WI38 (cell line): ENCODE measurements around the gene RELL2.
"Not testable (repeated sequence)": the region's sequence is repeated elsewhere in the genome, so short reads cannot be mapped to it uniquely, and the experiment has no call there.

Source experiments
- H3K4me3 ChIP-seq: 2 replicates; pipeline ENCODE4 v1.5.1; 2011; ENCODE audit warnings: low read depth, mild to moderate bottlenecking, control low read depth, low read length
- CTCF ChIP-seq: IDR thresholded peaks from 2 replicates; pipeline ENCODE4 v1.5.1; 2012; ENCODE audit warnings: low read depth, mild to moderate bottlenecking, control low read depth, low read length

RELL2 gene

DNA sequence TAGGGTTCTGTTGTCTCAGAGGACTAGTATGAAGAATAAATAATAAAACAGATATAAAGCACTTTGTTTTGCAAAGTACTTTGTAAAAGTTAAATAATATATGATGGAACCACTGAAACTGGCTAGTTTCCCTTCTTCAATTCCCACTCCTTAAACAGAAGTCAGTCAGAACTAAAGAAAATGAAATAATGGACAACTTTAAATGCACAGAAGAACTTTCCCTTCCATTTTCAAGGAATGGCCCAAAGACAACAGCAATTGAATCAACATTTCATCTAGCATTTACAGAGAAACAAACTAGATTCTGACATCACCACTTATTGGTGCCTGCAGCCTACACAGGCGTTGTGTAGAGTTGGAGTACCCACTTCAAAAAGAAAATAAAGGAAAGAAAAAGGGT lies 34.2 kb upstream of the RELL2 start:
- no peak overlapping the region for H3K4me3 ChIP-seq
- TF ChIP-seq CTCF: no peak

DNA sequence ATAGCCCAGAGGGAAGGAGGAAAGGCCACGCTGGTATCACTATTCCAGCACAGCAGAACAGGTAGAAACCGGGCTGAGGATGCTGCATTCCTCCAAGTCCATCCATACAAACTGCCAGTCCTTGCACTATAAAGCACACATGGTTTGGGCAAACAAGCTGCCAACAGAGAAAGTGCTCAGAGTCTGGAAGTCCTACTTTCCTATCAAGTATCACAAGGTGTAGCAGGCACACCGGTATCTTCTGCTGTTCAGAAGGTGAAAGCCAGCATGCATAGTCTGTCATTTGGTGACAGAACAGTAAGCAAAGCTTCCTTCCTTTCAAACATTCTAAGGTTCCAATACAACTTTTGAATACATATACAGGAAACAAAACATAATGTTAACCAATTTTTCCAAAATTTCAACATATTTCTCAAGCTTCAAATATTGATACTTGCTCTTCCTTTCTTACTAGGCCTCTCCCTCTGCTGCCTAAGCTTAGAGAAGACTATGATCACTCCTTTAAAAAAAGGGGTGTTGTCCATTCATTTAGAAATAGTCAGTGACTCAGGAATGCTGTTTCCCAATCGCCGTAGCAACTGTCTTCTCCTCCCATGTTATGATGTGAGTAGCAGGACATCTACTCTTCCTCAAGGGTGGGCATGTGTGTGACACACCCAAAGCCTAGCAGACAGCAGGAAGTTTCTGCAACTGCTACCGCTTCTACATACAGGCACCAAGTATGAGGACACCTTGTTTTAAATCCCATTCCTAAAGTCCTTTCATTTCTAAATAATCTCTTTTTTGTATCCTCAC lies 32.7 kb upstream of the RELL2 start:
- no peak for TF ChIP-seq CTCF
- no peak overlapping the region for H3K4me3 ChIP-seq

- H3K4me3 ChIP-seq: no peak overlapping the region
- no peak for TF ChIP-seq CTCF
Observed at GRCh38 chr5:141605523-141606277, 31.1 kb upstream of the RELL2 start.

DNA sequence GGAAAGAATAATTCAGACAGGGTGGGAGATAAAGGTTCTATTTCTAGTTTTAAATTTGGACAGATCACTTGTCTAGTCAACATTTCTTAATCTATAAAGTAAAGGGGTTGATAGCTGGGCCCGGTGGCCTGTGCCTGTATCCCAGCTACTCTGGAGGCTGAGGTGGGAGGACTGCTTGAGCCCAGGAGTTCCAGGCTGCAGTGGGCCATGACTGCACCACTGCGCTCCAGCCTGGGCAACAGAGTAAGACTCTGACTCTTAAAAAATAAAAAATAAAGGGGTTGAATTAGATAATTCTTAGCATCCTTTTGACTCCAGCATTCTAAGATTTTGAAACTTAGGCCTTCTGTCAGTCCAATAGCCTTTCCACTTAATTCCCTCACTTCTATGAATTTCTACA lies 28.8 kb upstream of the RELL2 start:
- no peak overlapping the region for H3K4me3 ChIP-seq
- TF ChIP-seq CTCF: no peak

DNA sequence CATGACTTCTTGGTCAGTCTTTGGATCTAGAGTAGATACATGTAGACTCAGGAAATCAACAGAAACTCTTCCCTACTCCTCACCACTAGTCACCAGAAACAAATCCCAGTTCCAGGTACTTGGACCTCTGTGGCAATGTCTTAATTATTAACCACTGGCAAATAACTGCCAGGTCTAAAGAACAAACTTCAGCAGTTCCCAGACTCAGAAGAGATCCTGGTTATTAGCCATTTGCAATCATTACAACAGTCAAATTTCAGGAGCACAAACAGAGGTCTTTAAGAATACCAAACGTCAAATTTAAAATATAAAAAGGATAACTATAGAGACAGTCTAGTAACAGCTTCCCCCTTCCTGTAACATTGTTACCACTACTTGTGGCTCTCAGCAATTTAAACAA lies 28.2 kb upstream of the RELL2 start:
- TF ChIP-seq CTCF: no peak

GRCh38 chr5:141609044-141609443 lies 27.8 kb upstream of the RELL2 start:
- no peak for TF ChIP-seq CTCF
- no peak overlapping the region for H3K4me3 ChIP-seq

More for the DNA sequence above, 28.2 kb upstream of the RELL2 start:
- H3K4me3 ChIP-seq: no peak overlapping the region

GRCh38 chr5:141609921-141610320 lies 26.9 kb upstream of the RELL2 start:
- H3K4me3 ChIP-seq: not testable (repeated sequence)
